ENCODE measurements around the gene BIN1. TPM values are rescaled to one million over a fixed set of nuclear protein-coding genes. Genes with fewer than 3 reads are reported as not detected.

The BIN1 gene
- total RNA-seq, 1 experiment from 2014 or later = 58.9 TPM

GRCh38 chr2:126999106-126999756, 107.7 kb downstream of the BIN1 start:
- Histone ChIP-seq H3K4me3 (ENCODE audit: low read length) (no peak overlapping the region), H3F3A (ENCODE audit: low read length, unreplicated experiment) (no peaks in the 10 kb centered on the region), H3K27ac (ENCODE audit: low read length) (no peak overlapping the region), H3K4me2 (ENCODE audit: low read length) (no peak overlapping the region), H3K4me1 (ENCODE audit: insufficient read depth, low read length) (no peaks in the 10 kb centered on the region), H3K9me3 (ENCODE audit: low read length) (no peaks in the 10 kb centered on the region), H3K9ac (ENCODE audit: low read length) (no peak overlapping the region), H3K27me3 (ENCODE audit: low read length) (peaks cover 12% of the 10 kb centered on the region), H3K79me2 (ENCODE audit: low read length) (no peaks in the 10 kb centered on the region), H3K36me3 (ENCODE audit: low read depth, low read length) (no peaks in the 10 kb centered on the region), H2AFZ (ENCODE audit: low read length) (no peak overlapping the region), H3K9me2 (replicated peaks; ENCODE audit: low read length) (no peaks in the 10 kb centered on the region), H4K20me1 (ENCODE audit: low read length) (no peaks in the 10 kb centered on the region)
- ATAC-seq (no peak), DNase-seq (no peak)
- BruUV-seq (replicated peaks) = no TSS peak
- intact Hi-C loops (cut with micrococcal nuclease) = no loop called here
- CTCF ChIA-PET = no interaction called here
- TF ChIP-seq CTCF (conservative IDR thresholded peaks at IDR 0.05; ENCODE audit: low read depth, low read length) = no peak
- TF ChIP-seq EZH2phosphoT487 (IDR thresholded peaks at IDR 0.05; ENCODE audit: borderline replicate concordance, low read length) = no peak
- TF ChIP-seq EZH2 (IDR thresholded peaks at IDR 0.05; ENCODE audit: low read length, unreplicated experiment) = no peak
- POLR2A ChIA-PET (ENCODE audit: unreplicated experiment) = no interaction called here

- no peak overlapping the region for H3K27ac ChIP-seq (ENCODE audit: low read length)
- no TSS peak for BruUV-seq (replicated peaks)
- H2AFZ ChIP-seq (ENCODE audit: low read length) = no peak overlapping the region
- no peaks in the 10 kb centered on the region for H3K4me1 ChIP-seq (ENCODE audit: insufficient read depth, low read length)
- DNase-seq (no peak), ATAC-seq (no peak)
- ChIA-PET CTCF (no interaction called here), POLR2A (ENCODE audit: unreplicated experiment) (no interaction called here)
- no peaks in the 10 kb centered on the region for H3K79me2 ChIP-seq (ENCODE audit: low read length)
- no peak overlapping the region for H3K4me2 ChIP-seq (ENCODE audit: low read length)
- intact Hi-C loops (cut with micrococcal nuclease) = no loop called here
- H3F3A ChIP-seq (ENCODE audit: low read length, unreplicated experiment) = no peaks in the 10 kb centered on the region
- no peaks in the 10 kb centered on the region for H4K20me1 ChIP-seq (ENCODE audit: low read length)
- no peaks in the 10 kb centered on the region for H3K9me3 ChIP-seq (ENCODE audit: low read length)
- H3K9ac ChIP-seq (ENCODE audit: low read length) = no peak overlapping the region
- TF ChIP-seq EZH2phosphoT487 (IDR thresholded peaks at IDR 0.05; ENCODE audit: borderline replicate concordance, low read length) (no peak), EZH2 (IDR thresholded peaks at IDR 0.05; ENCODE audit: low read length, unreplicated experiment) (no peak), CTCF (conservative IDR thresholded peaks at IDR 0.05; ENCODE audit: low read depth, low read length) (no peak)
- H3K36me3 ChIP-seq (ENCODE audit: low read depth, low read length) = no peaks in the 10 kb centered on the region
- no peaks in the 10 kb centered on the region for H3K9me2 ChIP-seq (replicated peaks; ENCODE audit: low read length)
- H3K27me3 ChIP-seq (ENCODE audit: low read length) = peaks cover 15% of the 10 kb centered on the region
- no peak overlapping the region for H3K4me3 ChIP-seq (ENCODE audit: low read length)
Measured at GRCh38 chr2:126998486-126998885, 108.5 kb downstream of the BIN1 start.

Other genes with a start within 250 kb of the BIN1 start
- not detected in 2 replicates for gene TEX51, start 208.3 kb downstream of the BIN1 start, total RNA-seq (2014; rRNA removed)
- 0.36 and 1.2 TPM in 2 replicates for gene CYP27C1, start 113.1 kb upstream of the BIN1 start, total RNA-seq (2014; rRNA removed)
- gene ERCC3, start 187.0 kb upstream of the BIN1 start, total RNA-seq (2014; rRNA removed) = 39.0 and 44.3 TPM in 2 replicates